IMR-90 (cell line): ENCODE data around the gene CNGA1.

Experiments used
- MAFK ChIP-seq: IDR thresholded peaks from 2 replicates; pipeline ENCODE4 v1.6.1; 2012; ENCODE audit warnings: low read depth, low read length, improper control_type of control experiment
- MAZ ChIP-seq: IDR thresholded peaks from 2 replicates; pipeline ENCODE4 v1.6.1; 2012; ENCODE audit warnings: low read depth, mild to moderate bottlenecking, low read length, improper control_type of control experiment, moderate library complexity, borderline replicate concordance
- MXI1 ChIP-seq: IDR thresholded peaks from 2 replicates; pipeline ENCODE4 v1.6.1; 2012; ENCODE audit warnings: low read depth, mild to moderate bottlenecking, low read length, moderate library complexity, borderline replicate concordance
- POLR2A ChIP-seq: IDR thresholded peaks from 2 replicates; pipeline ENCODE4 v1.6.1; 2012; ENCODE audit warnings: mild to moderate bottlenecking, low read depth, low read length
- RAD21 ChIP-seq: IDR thresholded peaks from 2 replicates; pipeline ENCODE4 v1.6.1; 2012; ENCODE audit warnings: low read length, improper control_type of control experiment
- RCOR1 ChIP-seq: IDR thresholded peaks from 2 replicates; pipeline ENCODE4 v1.6.1; 2012; ENCODE audit warnings: mild to moderate bottlenecking, low read length, improper control_type of control experiment; ENCODE audit not compliant: insufficient replicate concordance
- RFX5 ChIP-seq: IDR thresholded peaks from 2 replicates; pipeline ENCODE4 v1.8.0; 2012; ENCODE audit warnings: low read depth, mild to moderate bottlenecking, low read length, moderate library complexity
- SMC3 ChIP-seq: fragments of 150-350 bp; IDR thresholded peaks from 2 replicates; pipeline ENCODE4 v1.6.1; 2016; ENCODE audit warnings: low read depth, mild to moderate bottlenecking, antibody characterized with exemption, low read length, moderate library complexity
- TF ChIP-seq, protein P1 (sequence below): conservative IDR thresholded peaks from 2 replicates; pipeline ENCODE4 v1.5.1; 2012; ENCODE audit warnings: mild to moderate bottlenecking, low read depth, low read length, improper control_type of control experiment
- TF ChIP-seq, protein P2 (sequence below): fragments of 150-350 bp; IDR thresholded peaks from 2 replicates; pipeline ENCODE4 v1.6.1; 2016; ENCODE audit warnings: low read depth, mild to moderate bottlenecking, low read length, moderate library complexity, borderline replicate concordance

DNA sequence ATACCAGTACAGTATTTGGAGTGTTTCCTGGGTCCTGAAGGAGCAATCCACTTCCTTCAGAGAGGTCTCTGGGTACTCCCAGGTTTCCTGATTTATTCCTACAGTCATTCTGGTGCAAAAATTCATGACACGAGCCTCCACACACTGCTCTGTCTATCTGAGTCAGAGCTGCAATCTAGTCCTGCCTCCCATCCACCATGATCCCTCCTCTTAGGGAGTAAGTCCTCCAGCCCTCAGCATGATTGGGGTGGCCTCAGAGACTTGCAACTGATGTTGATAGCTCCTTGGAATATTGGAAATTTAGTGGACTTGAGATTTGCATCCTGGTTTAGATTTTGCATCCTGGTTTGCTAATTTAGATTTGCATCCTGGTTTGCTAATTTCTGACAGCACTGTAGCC lies 20.5 kb downstream of the CNGA1 start:
- no peak for TF ChIP-seq RFX5
- TF ChIP-seq POLR2A: no peak
- TF ChIP-seq, protein P1, sequence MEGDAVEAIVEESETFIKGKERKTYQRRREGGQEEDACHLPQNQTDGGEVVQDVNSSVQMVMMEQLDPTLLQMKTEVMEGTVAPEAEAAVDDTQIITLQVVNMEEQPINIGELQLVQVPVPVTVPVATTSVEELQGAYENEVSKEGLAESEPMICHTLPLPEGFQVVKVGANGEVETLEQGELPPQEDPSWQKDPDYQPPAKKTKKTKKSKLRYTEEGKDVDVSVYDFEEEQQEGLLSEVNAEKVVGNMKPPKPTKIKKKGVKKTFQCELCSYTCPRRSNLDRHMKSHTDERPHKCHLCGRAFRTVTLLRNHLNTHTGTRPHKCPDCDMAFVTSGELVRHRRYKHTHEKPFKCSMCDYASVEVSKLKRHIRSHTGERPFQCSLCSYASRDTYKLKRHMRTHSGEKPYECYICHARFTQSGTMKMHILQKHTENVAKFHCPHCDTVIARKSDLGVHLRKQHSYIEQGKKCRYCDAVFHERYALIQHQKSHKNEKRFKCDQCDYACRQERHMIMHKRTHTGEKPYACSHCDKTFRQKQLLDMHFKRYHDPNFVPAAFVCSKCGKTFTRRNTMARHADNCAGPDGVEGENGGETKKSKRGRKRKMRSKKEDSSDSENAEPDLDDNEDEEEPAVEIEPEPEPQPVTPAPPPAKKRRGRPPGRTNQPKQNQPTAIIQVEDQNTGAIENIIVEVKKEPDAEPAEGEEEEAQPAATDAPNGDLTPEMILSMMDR: no peak
- TF ChIP-seq RAD21: no peak
- TF ChIP-seq MXI1: no peak
- TF ChIP-seq, protein P2, sequence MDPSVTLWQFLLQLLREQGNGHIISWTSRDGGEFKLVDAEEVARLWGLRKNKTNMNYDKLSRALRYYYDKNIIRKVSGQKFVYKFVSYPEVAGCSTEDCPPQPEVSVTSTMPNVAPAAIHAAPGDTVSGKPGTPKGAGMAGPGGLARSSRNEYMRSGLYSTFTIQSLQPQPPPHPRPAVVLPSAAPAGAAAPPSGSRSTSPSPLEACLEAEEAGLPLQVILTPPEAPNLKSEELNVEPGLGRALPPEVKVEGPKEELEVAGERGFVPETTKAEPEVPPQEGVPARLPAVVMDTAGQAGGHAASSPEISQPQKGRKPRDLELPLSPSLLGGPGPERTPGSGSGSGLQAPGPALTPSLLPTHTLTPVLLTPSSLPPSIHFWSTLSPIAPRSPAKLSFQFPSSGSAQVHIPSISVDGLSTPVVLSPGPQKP: no peak
- no peak for TF ChIP-seq MAZ
- no peak for TF ChIP-seq SMC3
- TF ChIP-seq MAFK: no peak
- TF ChIP-seq RCOR1: no peak
